Stimulated activated naive CD8-positive, alpha-beta T cell treated with anti-CD3 and anti-CD28 coated beads, Interleukin-15, Interleukin-2, amounts not matched to agents 100 ng/mL and 50 ng/mL, for 24 hours (primary cell): ENCODE results near the gene PXK.

Experiments
- H3K27ac Mint-ChIP-seq: one replicate; pipeline ENCODE4 v1.8.0; 2021; ENCODE audit warnings: mild to moderate bottlenecking, mixed read lengths
- H3K27me3 Mint-ChIP-seq: one replicate; pipeline ENCODE4 v1.8.0; 2021; ENCODE audit warnings: mixed read lengths
- H3K36me3 Mint-ChIP-seq: one replicate; pipeline ENCODE4 v1.8.0; 2021; ENCODE audit warnings: low read depth, mixed read lengths
- H3K4me1 Mint-ChIP-seq: one replicate; pipeline ENCODE4 v1.8.0; 2021; ENCODE audit warnings: low read depth, mixed read lengths
- H3K4me3 Mint-ChIP-seq: one replicate; pipeline ENCODE4 v1.8.0; 2021; ENCODE audit warnings: mild to moderate bottlenecking, mixed read lengths
- H3K9me3 Mint-ChIP-seq: one replicate; pipeline ENCODE4 v1.8.0; 2021; ENCODE audit warnings: mixed read lengths

Gene PXK

DNA sequence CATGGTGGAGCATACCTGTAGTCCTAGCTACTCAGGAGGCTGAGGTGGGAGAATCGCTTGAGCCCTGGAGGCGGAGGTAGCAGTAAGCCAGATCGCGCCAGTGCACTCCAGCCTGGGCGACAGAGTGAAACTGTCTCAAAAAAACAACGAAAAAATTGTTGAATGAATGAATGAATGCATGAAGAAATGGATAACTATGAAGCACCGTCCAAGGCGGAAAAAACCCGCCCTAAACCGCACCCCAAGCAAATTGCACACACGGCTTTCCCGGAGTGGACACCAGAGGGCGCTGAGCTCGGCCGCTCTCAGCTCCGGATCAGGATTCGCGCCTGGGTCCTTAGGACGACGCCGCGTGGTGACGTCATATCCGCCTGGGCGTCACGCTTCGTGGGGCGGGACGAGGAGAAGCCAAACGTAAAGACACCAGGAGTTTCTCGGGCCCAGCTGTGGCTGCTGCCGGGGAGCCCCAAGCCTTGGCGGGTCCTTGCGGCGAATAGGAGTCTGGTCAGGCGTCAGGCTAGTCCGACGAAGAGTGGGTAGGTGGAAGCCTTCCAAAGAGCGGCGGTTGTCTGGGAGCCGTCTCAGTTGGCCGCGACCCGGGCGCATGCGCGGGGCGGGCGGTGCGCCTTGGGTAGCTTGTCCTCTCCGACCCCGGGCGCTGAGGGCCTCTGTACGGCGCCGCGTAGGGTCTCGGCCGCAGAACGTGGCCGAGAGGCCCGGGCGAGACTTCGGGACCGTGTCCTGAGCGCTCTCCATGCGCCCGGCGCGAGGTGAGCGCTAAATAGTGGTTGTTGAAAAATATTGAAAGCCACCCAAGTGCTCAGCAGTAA, 26.6 kb upstream of the PXK start, which contains the start of the genes HTD2 and RPP14:
HTD2 (plus strand) TSS at position 639 of the 830 bp plus-strand sequence. CDS start 11,094 bp downstream, outside the sequence.
RPP14 (plus strand) TSS at position 364 of the 830 bp plus-strand sequence. CDS start 4,085 bp downstream, outside the sequence.
- H3K27ac Mint-ChIP-seq: peak within 1 kb of the TSS; percentile 99

DNA sequence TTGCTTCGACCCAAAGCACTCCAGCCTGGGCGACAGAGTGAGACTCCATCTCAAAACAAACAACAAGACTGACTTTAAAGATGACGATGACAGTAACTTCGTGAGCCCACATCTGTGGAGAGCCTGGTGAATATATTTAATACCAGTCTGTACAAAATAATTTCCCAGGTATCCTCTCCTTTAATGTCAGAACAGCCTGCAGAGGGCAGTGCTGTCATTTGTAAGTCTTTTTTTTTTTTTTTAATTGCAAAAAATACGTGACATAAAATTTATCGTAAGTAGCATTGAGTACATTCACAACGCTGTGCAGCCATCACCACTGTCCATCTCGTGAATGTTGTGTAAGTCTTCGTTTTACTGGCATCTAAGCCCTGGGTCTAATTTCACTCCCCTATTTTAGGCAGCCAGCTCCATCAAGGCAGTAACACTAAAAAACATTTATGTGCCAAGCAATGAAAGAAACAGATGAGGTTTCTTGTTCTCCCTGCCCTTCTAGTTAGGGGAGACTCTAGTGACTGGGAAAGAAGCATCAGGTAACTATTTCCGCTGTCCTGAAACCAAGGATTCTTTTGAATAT, 25.0 kb upstream of the PXK start:
- peak overlapping the region; percentile 99 for H3K27ac Mint-ChIP-seq
- H3K4me1 Mint-ChIP-seq: peaks cover 34% of the 10 kb centered on the region
- H3K27me3 Mint-ChIP-seq: no peaks in the 10 kb centered on the region
- H3K4me3 Mint-ChIP-seq: peak overlapping the region; percentile 96
- H3K9me3 Mint-ChIP-seq: no peaks in the 10 kb centered on the region
- peaks cover 43% of the 10 kb centered on the region for H3K36me3 Mint-ChIP-seq

More for the DNA sequence above, 26.6 kb upstream of the PXK start, which contains the start of the genes HTD2 and RPP14:
- peaks cover 32% of the 10 kb centered on the region for H3K4me1 Mint-ChIP-seq
- H3K4me3 Mint-ChIP-seq: peak within 1 kb of the TSS; percentile 96
- H3K27me3 Mint-ChIP-seq: peaks cover 5% of the 10 kb centered on the region
- H3K36me3 Mint-ChIP-seq: peaks cover 30% of the 10 kb centered on the region
- H3K9me3 Mint-ChIP-seq: no peaks in the 10 kb centered on the region

DNA sequence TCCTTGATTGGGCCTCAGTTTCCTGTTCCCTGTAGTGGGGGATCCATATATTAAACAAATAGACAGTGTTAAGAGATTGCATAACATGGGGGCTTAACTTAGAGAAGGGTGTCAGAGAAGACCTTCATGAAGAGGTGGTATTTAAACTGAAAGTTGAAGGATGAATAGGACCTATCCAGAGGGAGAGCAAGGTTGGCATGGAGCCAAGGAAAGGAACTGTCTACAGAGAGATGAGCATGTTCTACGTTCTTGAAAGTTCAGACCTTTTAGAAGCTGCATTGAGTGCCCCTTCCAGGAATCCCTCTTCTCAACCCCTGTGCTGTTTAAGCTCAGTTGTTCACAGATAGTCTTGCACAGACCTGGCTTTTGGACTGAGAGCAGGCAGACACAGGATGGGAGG, 24.0 kb upstream of the PXK start:
- H3K4me3 Mint-ChIP-seq: peak overlapping the region; percentile 17
- peaks cover 51% of the 10 kb centered on the region for H3K36me3 Mint-ChIP-seq
- no peaks in the 10 kb centered on the region for H3K27me3 Mint-ChIP-seq

DNA sequence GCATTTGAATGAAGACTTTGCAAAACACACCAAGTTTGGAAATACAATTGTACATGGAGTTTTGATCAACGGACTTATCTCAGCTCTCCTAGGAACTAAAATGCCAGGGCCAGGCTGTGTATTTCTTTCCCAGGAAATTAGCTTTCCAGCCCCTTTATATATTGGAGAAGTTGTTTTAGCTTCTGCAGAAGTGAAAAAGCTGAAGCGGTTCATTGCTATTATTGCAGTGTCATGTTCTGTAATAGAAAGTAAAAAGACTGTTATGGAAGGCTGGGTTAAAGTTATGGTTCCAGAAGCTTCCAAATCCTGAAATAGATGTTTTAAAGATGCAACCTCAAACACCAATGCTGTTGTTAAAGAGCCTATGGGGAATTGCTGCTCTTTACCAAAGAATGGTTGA, 14.9 kb upstream of the PXK start:
- no peaks in the 10 kb centered on the region for H3K9me3 Mint-ChIP-seq
- H3K27ac Mint-ChIP-seq: no peak overlapping the region
- H3K36me3 Mint-ChIP-seq: peaks cover 59% of the 10 kb centered on the region
- H3K4me1 Mint-ChIP-seq: peaks cover 6% of the 10 kb centered on the region
- H3K4me3 Mint-ChIP-seq: no peak overlapping the region
- no peaks in the 10 kb centered on the region for H3K27me3 Mint-ChIP-seq

More for the DNA sequence above, 24.0 kb upstream of the PXK start:
- no peaks in the 10 kb centered on the region for H3K9me3 Mint-ChIP-seq
- peak overlapping the region; percentile 45 for H3K27ac Mint-ChIP-seq
- H3K4me1 Mint-ChIP-seq: peaks cover 36% of the 10 kb centered on the region

DNA sequence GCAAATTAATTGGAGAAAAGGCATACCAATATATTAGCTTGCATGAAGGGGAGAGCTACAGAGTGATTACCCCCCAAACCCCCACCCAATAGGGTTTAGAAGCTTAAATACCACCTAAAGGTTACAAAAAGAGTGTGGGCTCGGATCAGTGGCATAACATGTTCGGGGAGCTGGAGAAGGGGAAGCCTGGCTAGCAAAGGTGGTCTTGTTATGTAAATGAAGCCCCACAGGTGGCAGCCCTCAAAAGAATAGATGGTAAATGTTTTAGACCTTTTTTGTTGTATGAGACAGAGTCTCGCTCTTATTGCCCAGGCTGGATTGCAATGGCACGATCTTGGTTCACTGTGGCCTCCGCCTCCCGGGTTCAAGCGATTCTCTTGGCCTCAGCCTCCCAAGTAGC, 10.9 kb upstream of the PXK start:
- Mint-ChIP-seq H3K27me3 (no peaks in the 10 kb centered on the region), H3K9me3 (no peaks in the 10 kb centered on the region), H3K4me1 (peaks cover 39% of the 10 kb centered on the region), H3K36me3 (peaks cover 34% of the 10 kb centered on the region), H3K4me3 (no peak overlapping the region), H3K27ac (no peak overlapping the region)

DNA sequence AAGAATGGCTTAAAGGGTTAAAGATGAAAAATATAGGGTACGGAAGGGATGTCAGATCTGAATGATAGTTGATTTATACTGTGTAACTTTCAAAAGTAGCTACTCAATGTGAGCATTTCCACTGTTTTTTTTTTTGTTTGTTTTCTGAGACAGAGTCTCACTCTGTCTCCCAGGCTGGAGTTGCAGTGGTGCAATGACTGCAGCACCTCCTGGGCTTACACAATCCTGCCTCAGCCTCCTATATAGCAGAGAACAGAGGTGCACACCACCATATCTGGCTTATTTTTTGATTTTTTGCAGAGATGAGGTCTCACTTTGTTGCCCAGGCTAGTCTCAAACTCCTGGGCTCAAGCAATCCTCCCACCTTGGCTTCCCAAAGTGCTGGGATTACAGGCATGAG, 9.9 kb upstream of the PXK start:
- Mint-ChIP-seq H3K27me3 (no peaks in the 10 kb centered on the region), H3K36me3 (peaks cover 25% of the 10 kb centered on the region), H3K27ac (peak overlapping the region; percentile 95), H3K4me3 (no peak overlapping the region), H3K4me1 (peaks cover 39% of the 10 kb centered on the region), H3K9me3 (no peaks in the 10 kb centered on the region)

DNA sequence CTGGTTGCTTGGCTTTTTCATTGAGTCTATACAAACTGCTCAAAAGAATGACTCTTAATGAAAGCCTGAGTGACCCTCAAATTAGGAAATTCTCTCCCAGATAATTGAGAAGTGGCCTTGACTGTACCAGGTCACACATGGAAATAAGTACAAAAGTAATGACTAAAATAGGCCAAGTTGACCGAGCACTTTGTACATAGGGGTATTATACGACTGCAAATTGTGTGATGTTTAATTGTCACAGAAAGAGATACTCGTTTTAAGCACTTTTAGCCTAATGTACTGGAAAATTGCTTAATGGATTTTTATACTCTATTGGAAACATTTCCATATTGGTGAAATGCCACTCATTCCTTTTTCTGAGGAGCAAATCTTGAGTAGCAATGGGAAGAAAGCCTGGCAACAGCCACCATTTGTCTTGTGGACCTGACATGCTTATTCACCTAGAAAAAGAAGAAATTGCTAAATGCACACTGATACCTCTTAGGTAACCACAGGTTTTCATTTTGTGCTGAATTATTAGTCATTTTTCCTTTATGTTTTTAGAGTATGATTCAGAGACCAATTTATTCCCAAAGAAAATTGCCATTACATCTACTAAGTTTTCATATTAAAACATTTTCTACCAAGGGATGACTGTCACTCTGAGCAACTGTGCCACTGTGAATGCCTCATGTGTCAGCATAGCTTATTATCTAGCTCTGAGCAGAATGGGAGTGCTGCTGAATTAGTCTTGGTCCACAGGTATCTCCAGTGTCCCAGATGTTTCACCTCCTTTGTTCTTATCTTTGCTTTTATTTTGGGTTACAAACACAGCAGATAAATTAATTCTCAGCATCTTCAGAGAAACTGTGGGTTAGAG, 8.9 kb upstream of the PXK start:
- Mint-ChIP-seq H3K4me3 (peak overlapping the region; percentile 65), H3K36me3 (peaks cover 17% of the 10 kb centered on the region), H3K27me3 (no peaks in the 10 kb centered on the region), H3K9me3 (no peaks in the 10 kb centered on the region), H3K4me1 (peaks cover 39% of the 10 kb centered on the region), H3K27ac (peak overlapping the region; percentile 95)

DNA sequence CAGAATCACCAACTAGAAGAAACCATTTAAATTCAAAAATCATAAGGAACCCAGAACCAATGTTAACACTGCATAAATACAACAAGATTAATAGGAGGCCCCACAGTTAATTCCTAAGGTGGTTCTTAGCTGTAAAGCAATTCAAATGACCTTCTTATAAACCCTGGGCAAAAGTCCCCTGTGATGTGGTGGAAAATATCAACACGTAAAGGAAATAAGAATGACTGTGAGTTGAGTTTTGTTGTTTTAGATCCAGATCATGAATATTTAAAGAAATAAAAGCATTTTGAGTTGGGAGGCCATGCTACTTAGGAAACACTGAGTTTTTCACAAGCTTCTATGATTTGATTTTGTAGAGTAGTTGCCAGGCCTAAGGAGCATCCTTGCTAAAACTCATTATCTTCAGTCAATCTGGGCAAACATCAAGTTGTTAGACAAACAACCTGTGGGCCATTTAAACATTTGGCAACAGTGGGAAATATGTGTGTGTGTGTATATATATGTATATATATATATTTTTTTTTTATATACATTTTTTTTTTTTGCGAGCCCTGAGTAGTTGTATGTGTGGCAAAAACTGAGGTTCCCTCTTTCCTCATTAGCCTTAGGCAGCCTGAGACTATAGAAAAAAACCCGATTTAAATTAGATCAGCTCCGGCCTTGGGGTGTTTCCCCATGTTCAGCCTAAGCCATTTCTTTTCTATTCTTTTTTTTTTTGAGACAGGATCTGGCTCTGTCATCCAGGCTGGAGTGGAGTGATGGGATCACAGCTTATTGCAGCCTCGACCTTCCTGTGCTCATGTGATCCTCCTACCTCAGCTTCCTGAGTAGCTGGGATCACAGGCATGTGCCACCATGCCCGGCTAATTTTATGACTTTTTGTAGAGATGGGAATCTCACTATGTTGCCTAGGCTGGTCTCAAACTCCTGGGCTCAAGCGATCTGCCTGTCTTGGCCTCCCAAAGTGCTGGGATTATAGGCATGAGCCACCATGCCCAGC, 8.0 kb upstream of the PXK start:
- Mint-ChIP-seq H3K4me3 (peak overlapping the region; percentile 65), H3K4me1 (peaks cover 39% of the 10 kb centered on the region), H3K9me3 (no peaks in the 10 kb centered on the region), H3K27me3 (no peaks in the 10 kb centered on the region), H3K27ac (peak overlapping the region; percentile 95), H3K36me3 (peaks cover 10% of the 10 kb centered on the region)

DNA sequence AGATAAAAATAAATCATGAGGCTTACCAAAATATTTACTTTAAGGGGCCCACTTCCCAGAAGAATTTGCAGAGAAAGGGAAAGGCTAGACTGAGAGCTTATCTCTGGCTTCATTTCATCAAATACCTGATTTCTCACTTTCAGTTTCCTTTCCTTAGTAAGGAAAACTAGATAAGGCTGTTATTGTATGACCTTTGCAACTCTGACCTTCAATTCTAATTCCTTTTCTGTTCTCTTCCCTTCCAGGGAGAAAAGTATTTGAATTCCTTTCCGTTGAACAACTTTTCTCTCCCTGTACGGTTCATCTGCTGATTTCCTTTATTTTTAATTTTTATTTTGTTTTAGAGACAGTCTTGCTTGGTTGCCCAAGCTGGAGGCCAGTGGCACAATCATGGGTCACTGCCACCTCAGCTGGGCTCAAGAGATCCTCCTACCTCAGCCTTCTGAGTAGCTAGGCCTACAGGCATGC, 7.1 kb upstream of the PXK start:
- Mint-ChIP-seq H3K9me3 (no peaks in the 10 kb centered on the region), H3K4me3 (no peak overlapping the region), H3K27ac (peak overlapping the region; percentile 95)

DNA sequence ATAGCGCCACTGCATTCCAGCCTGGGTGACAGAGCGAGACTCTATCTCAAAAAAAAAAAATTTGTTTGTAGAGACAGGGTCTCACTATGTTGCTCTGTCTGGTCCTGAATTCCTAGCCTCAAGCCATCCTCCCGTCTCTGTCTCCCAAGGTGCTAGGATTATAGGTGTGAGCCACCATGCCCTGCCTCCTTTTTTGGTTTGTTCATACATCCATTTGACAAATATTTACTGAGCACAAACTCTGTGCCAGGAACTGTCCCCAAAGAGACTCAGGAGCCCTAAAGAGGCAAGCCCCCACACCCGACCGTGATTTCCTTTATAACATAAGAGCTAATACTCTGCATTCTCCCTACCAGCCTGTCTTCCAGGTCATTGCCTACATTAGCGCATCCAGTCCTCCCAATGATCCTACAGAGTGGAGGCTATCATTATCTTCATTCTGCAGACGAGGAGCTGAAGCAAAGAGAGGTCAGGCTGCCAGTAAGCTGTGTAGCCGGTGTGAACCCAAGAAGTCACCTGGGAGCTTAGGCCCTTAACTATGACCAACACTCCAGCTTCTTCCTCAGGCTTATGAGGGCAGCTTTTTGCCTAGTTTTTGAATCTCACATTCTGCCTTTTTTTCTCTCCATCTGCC, 6.3 kb upstream of the PXK start:
- no peaks in the 10 kb centered on the region for H3K36me3 Mint-ChIP-seq
- no peaks in the 10 kb centered on the region for H3K9me3 Mint-ChIP-seq
- peak overlapping the region; percentile 52 for H3K27ac Mint-ChIP-seq
- no peaks in the 10 kb centered on the region for H3K27me3 Mint-ChIP-seq
- no peak overlapping the region for H3K4me3 Mint-ChIP-seq
- H3K4me1 Mint-ChIP-seq: peaks cover 39% of the 10 kb centered on the region

More for the DNA sequence above, 7.1 kb upstream of the PXK start:
- Mint-ChIP-seq H3K4me1 (peaks cover 39% of the 10 kb centered on the region), H3K36me3 (peaks cover 6% of the 10 kb centered on the region), H3K27me3 (no peaks in the 10 kb centered on the region)

DNA sequence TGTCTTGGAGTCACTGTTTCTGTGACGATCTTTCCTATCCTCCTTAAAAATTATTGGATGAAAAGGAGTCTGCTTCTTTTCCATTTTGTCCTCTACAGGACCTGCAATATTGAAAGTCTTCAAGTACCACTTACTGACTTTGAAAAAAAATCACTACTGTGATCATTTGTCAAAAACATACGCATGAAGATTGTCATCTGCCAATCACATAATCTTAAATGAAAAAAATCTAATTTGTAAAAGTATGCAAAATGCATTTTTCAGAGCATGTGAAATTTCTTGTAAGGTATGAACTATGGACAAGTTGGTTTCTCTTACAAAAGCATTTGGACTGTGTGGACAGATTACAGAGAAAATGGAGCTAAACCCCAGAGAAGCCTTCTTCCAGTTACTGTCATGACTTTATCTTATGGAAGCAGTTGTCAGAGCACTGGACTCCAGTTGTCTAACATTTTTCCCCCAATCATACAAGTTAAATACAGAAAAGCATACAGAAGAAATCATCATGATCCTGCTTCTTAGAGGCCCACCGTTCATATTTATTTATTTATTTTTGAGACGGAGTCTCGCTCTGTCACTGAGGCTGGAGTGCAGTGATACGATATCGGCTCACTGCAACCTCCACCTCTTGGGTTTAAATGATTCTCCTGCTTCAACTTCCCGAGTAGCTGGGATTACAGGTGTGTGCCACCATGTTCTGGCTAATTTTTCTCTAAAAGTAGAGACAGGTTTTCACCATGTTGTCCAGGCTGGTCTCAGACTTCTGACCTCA, 3.4 kb upstream of the PXK start:
- Mint-ChIP-seq H3K4me1 (peaks cover 39% of the 10 kb centered on the region), H3K9me3 (no peaks in the 10 kb centered on the region), H3K4me3 (no peak overlapping the region), H3K27ac (no peak overlapping the region), H3K27me3 (no peaks in the 10 kb centered on the region), H3K36me3 (no peaks in the 10 kb centered on the region)

DNA sequence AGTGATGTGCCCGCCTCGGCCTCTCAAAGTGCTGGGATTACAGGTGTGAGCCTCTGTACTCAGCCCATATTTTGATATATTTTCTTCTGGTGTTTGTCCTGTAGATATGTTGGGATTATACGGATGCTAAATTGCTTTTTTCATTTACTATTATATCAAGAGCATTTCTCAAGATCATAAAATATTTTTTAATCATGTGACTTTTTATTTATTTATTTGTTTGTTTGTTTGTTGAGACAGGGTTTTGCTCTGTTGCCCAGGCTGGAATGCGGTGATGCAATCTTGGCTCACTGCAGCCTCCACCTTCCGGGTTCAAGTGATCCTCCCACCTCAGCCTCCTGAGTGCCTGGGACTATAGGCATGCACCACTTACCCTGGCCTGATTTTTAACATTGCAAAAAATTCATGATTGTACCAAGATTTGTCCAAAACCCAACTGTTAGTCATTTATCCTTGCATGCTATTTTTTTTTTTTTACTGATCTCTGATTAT, 2.7 kb upstream of the PXK start:
- Mint-ChIP-seq H3K4me1 (peaks cover 39% of the 10 kb centered on the region), H3K36me3 (no peaks in the 10 kb centered on the region), H3K9me3 (no peaks in the 10 kb centered on the region), H3K4me3 (no peak overlapping the region), H3K27me3 (no peaks in the 10 kb centered on the region), H3K27ac (no peak overlapping the region)
